K562 (cell line): Measurements from ENCODE around the gene ZSCAN25. TPM values are rescaled to one million over a fixed set of nuclear protein-coding genes. Genes with fewer than 3 reads are reported as not detected.

ENCODE experiments used
- ATAC-seq: fragments of 200-7000 bp; cut with Tn5 transposase; 3 replicates; pipeline ENCODE4 v1.9.1; 2020; ENCODE audit warnings: moderate library complexity
- BruUV-seq: library from RNA; stranded (reverse); fragments of 400-500 nt; replicated peaks from 2 replicates; lab custom pipeline; 2021; lab: Mats Ljungman, UMichigan
- CTCF ChIA-PET: fragments of 300-600 bp; formaldehyde crosslinking; extraction: SDS; loops from one replicate; lab custom pipeline; 2021; ENCODE audit warnings: low intra/inter-chr PET ratio; lab: Yijun Ruan, JAX
- POLR2A ChIA-PET: fragments of 300-600, 350-650 bp; sonication (Branson Sonifier 250); formaldehyde crosslinking; extraction: SDS; loops from one replicate; lab custom pipeline; 2021; ENCODE audit warnings: antibody characterized with exemption, inconsistent platforms; lab: Yijun Ruan, JAX
- DNase-seq, 4 experiments: peaks; one replicate each; pipeline versions ENCODE4 v3.0.0 to v3.0.0-alpha.2; 2011 to 2018; ENCODE audit warnings: low spot score in 3 of 4, mixed read lengths in 3 of 4; ENCODE audit errors: extremely low read depth in 1 of 4
- FAIRE-seq: peaks from 2 replicates; lab custom pipeline; 2011; peaks lifted over from hg19 to GRCh38; lab: Jason Lieb, UNC
- H2AFZ ChIP-seq: 2 replicates; pipeline ENCODE4 v1.6.0; 2011; ENCODE audit warnings: low read depth, low read length, control low read depth, inconsistent platforms
- H3K27ac ChIP-seq: fragments of 200-600 bp; 3 replicates; pipeline ENCODE4 v1.8.0; 2011; ENCODE audit warnings: low read depth, mild to moderate bottlenecking, control low read depth, inconsistent platforms, low read length, moderate library complexity, mixed read lengths; ENCODE audit errors: extremely low read depth
- H3K27me3 ChIP-seq, 2 experiments: fragments of 300-600 bp in 1 of 2; 2 replicates in 1 of 2; 3 replicates in 1 of 2; pipeline versions ENCODE4 v1.6.0 to v1.8.0; 2011; ENCODE audit warnings: inconsistent platforms in 2 of 2, low read length in 2 of 2, mild to moderate bottlenecking in 1 of 2, mixed read lengths in 1 of 2, moderate library complexity in 1 of 2; ENCODE audit not compliant: control insufficient read depth in 2 of 2, insufficient read depth in 2 of 2
- H3K36me3 ChIP-seq: fragments of 300-600 bp; 3 replicates; pipeline ENCODE4 v1.8.0; 2011; ENCODE audit warnings: mild to moderate bottlenecking, low read length, inconsistent platforms; ENCODE audit not compliant: control insufficient read depth, insufficient read depth
- H3K4me1 ChIP-seq, 2 experiments: fragments of 200-600 bp in 1 of 2; replicated peaks in 1 of 2; 2 replicates in 1 of 2; 3 replicates in 1 of 2; pipeline versions ENCODE4 v1.5.1 to v1.8.0; 2011; ENCODE audit warnings: inconsistent platforms in 2 of 2, low read length in 2 of 2, mild to moderate bottlenecking in 1 of 2, mixed read lengths in 1 of 2, moderate library complexity in 1 of 2; ENCODE audit not compliant: control insufficient read depth in 2 of 2, insufficient read depth in 2 of 2
- H3K4me2 ChIP-seq: 2 replicates; pipeline ENCODE4 v1.6.1; 2011; ENCODE audit warnings: low read length, control low read depth, inconsistent platforms, mixed read lengths; ENCODE audit not compliant: insufficient read depth
- H3K4me3 ChIP-seq: fragments of 200-600 bp; sonication (generic), shearing (Covaris generic); 2 replicates; pipeline ENCODE4 v1.5.1; 2016; ENCODE audit warnings: control low read depth, inconsistent platforms
- H3K79me2 ChIP-seq: fragments of 200-600 bp; 3 replicates; pipeline ENCODE4 v1.8.0; 2011; ENCODE audit warnings: low read length, inconsistent platforms; ENCODE audit not compliant: control insufficient read depth, insufficient read depth
- H3K9ac ChIP-seq, 2 experiments: 2 replicates each; pipeline versions ENCODE4 v1.6.0 to v1.6.1; 2011; ENCODE audit warnings: low read depth in 2 of 2, low read length in 2 of 2, control low read depth in 1 of 2, inconsistent platforms in 1 of 2, mild to moderate bottlenecking in 1 of 2, mixed read lengths in 1 of 2; ENCODE audit not compliant: insufficient read depth in 1 of 2
- H3K9me1 ChIP-seq: one replicate; pipeline ENCODE4 v1.6.0; 2011; ENCODE audit warnings: inconsistent platforms, mild to moderate bottlenecking, low read length, moderate library complexity; ENCODE audit not compliant: control insufficient read depth, insufficient read depth
- H3K9me3 ChIP-seq: replicated peaks from 2 replicates; pipeline ENCODE4 v1.5.1; 2011; ENCODE audit warnings: low read depth, low read length, inconsistent platforms; ENCODE audit not compliant: control insufficient read depth, insufficient read depth
- H4K20me1 ChIP-seq: replicated peaks from 2 replicates; pipeline ENCODE4 v1.6.1; 2011; ENCODE audit warnings: low read length, inconsistent platforms, mixed read lengths; ENCODE audit not compliant: control insufficient read depth, insufficient read depth
- CBFA2T2 ChIP-seq: fragments of 450-650 bp; conservative IDR thresholded peaks from 2 replicates; pipeline ENCODE4 v1.6.1; 2017; ENCODE audit warnings: mild to moderate bottlenecking
- DPF2 ChIP-seq: fragments of 450-650 bp; IDR thresholded peaks from 2 replicates; pipeline ENCODE4 v1.6.1; 2016
- ELF4 ChIP-seq: fragments of 450-650 bp; formaldehyde crosslinking; IDR thresholded peaks from 2 replicates; pipeline ENCODE4 v1.4.0; 2022; ENCODE audit warnings: missing genetic modification characterization
- FOXJ3 ChIP-seq: sonication (generic); formaldehyde crosslinking; IDR thresholded peaks from 2 replicates; pipeline ENCODE4 v1.4.0; 2020; ENCODE audit warnings: mild to moderate bottlenecking, missing genetic modification reagents
- FOXK1 ChIP-seq: sonication (generic); formaldehyde crosslinking; IDR thresholded peaks from 2 replicates; pipeline ENCODE4 v1.8.0; 2022; ENCODE audit warnings: missing genetic modification reagents, mild to moderate bottlenecking, borderline replicate concordance
- KAT2B ChIP-seq: IDR thresholded peaks from one replicate; pipeline ENCODE4 v1.6.1; 2012; ENCODE audit warnings: low read depth, mild to moderate bottlenecking, control low read depth, inconsistent platforms, low read length, moderate library complexity
- NBN ChIP-seq: fragments of 450-650 bp; IDR thresholded peaks from 2 replicates; pipeline ENCODE4 v1.6.1; 2016; ENCODE audit warnings: low read depth, mild to moderate bottlenecking
- SAFB ChIP-seq: fragments of 200-400 bp; formaldehyde crosslinking; IDR thresholded peaks from 2 replicates; pipeline ENCODE4 v1.6.1; 2017; ENCODE audit warnings: low read depth, low read length, borderline replicate concordance
- SIN3B ChIP-seq: fragments of 450-650 bp; IDR thresholded peaks from 2 replicates; pipeline ENCODE4 v1.6.1; 2017; ENCODE audit warnings: low read depth, mild to moderate bottlenecking, moderate library complexity
- YBX1 ChIP-seq: fragments of 450-650 bp; IDR thresholded peaks from 2 replicates; pipeline ENCODE4 v1.7.1; 2016; ENCODE audit warnings: mild to moderate bottlenecking
- ZNF347 ChIP-seq: fragments of 450-650 bp; formaldehyde crosslinking; IDR thresholded peaks from 2 replicates; pipeline ENCODE4 v1.4.0; 2020; ENCODE audit warnings: low read depth, mild to moderate bottlenecking, moderate library complexity
- ZNF384 ChIP-seq: IDR thresholded peaks from 2 replicates; pipeline ENCODE4 v1.6.1; 2012; ENCODE audit warnings: low read depth, low read length, improper control_type of control experiment
- in situ Hi-C: fragments of 300-500 bp; cut with MboI; formaldehyde crosslinking; loops from 4 replicates; pipeline ENCODE4 v1.15.0; 2018; ENCODE audit warnings: inconsistent platforms, mixed read lengths
- intact Hi-C: fragments of 100-400 bp; cut with micrococcal nuclease; formaldehyde crosslinking; loops from 2 replicates; pipeline ENCODE4 v1.14.2; 2022
- polyA plus RNA-seq, 8 experiments: library from polyadenylated mRNA; depleted of rRNA in 4 of 8; stranded (reverse) in 5 of 8; unstranded in 3 of 8; fragments of >200 nt; fragmentation: Nextera tagmentation in 2 of 8; fragmentation: Illumina TruSeq in 1 of 8; extraction: Ambion mirVana in 2 of 8; extraction: Trizol in 1 of 8; gene quantifications; 2 replicates each; pipeline versions ENCODE4 v1.2.1 to v1.2.3, GENCODE V29; 2011 to 2014; ENCODE audit warnings: inconsistent platforms in 1 of 8, missing spikeins in 1 of 8
- total RNA-seq, 7 experiments: library from RNA; depleted of rRNA in 6 of 7; stranded (reverse); fragments of >200 nt in 6 of 7; fragmentation: Illumina TruSeq in 2 of 7; extraction: Trizol in 2 of 7; gene quantifications; 2 replicates each; pipeline versions ENCODE4 v1.2.1 to v1.2.3, GENCODE V29; 2011 to 2021; ENCODE audit warnings: low replicate concordance in 1 of 7

ZSCAN25 gene
- total and polyA plus RNA-seq, 9 of the 15 experiments (the other 6 are each of a cell fraction or from before 2014, with no cell fraction given), result 0.94 to 18.4 (median 12.8) TPM

GRCh38 chr7:99639267-99639666 is 22.5 kb downstream of the ZSCAN25 start:
- no peaks in the 10 kb centered on the region for H3K9me3 ChIP-seq
- ChIA-PET CTCF (no interaction called here), POLR2A (interaction anchor here (1.1 kb wide), 1 partner anchor 36 kb away, joined by 3 read pairs; no protein-coding TSS in a partner anchor)
- H3K9ac ChIP-seq, result no peak overlapping the region
- no peaks in the 10 kb centered on the region for H3K36me3 ChIP-seq
- no peaks in the 10 kb centered on the region for H3K27me3 ChIP-seq
- H3K9me1 ChIP-seq, result no peaks in the 10 kb centered on the region
- intact Hi-C loops (no loop called here), in situ Hi-C loops (no loop called here)
- H3K79me2 ChIP-seq, result no peaks in the 10 kb centered on the region
- H3K4me1 ChIP-seq, result peaks cover 0 to 4% of the 10 kb centered on the region in 2 experiments; a peak in 1 of 5 replicates
- no peak overlapping the region for H3K4me3 ChIP-seq
- DNase-seq (no peak), FAIRE-seq (no peak), ATAC-seq (no peak)
- H2AFZ ChIP-seq, result no peak overlapping the region
- H3K4me2 ChIP-seq, result no peak overlapping the region
- no TSS peak for BruUV-seq
- H4K20me1 ChIP-seq, result no peaks in the 10 kb centered on the region
- TF ChIP-seq ZNF347 (no peak), CBFA2T2 (no peak), FOXJ3 (CRISPR knock-in tag) (no peak), YBX1 (no peak), FOXK1 (CRISPR knock-in tag) (no peak), DPF2 (no peak), ELF4 (CRISPR knock-in tag) (no peak), KAT2B (no peak), SIN3B (no peak), SAFB (no peak), ZNF384 (no peak), NBN (no peak)
- no peak overlapping the region for H3K27ac ChIP-seq
